ENCODE results near the gene ZBTB18. TPM values are rescaled to one million over a fixed set of nuclear protein-coding genes. Genes with fewer than 3 reads are reported as not detected.
A peak's percentile ranks its signal among the peaks of the same experiment; 100 is the strongest.
"Not testable (repeated sequence)": the region's sequence is repeated elsewhere in the genome, so short reads cannot be mapped to it uniquely, and the experiment has no call there.

The ZBTB18 gene
- total RNA-seq, 1 experiment from 2014 or later: 3.1 TPM

GRCh38 chr1:244035358-244035757 is 15.7 kb upstream of the ZBTB18 start:
- in situ Hi-C loops (cut with HindIII; ENCODE audit: low sequenced_read_pairs): no loop called here
- DNase-seq (ENCODE audit: low spot score): no peak

GRCh38 chr1:244037252-244037651 is 13.8 kb upstream of the ZBTB18 start:
- DNase-seq (ENCODE audit: low spot score): no peak
- in situ Hi-C loops (cut with HindIII; ENCODE audit: low sequenced_read_pairs): no loop called here

DNA sequence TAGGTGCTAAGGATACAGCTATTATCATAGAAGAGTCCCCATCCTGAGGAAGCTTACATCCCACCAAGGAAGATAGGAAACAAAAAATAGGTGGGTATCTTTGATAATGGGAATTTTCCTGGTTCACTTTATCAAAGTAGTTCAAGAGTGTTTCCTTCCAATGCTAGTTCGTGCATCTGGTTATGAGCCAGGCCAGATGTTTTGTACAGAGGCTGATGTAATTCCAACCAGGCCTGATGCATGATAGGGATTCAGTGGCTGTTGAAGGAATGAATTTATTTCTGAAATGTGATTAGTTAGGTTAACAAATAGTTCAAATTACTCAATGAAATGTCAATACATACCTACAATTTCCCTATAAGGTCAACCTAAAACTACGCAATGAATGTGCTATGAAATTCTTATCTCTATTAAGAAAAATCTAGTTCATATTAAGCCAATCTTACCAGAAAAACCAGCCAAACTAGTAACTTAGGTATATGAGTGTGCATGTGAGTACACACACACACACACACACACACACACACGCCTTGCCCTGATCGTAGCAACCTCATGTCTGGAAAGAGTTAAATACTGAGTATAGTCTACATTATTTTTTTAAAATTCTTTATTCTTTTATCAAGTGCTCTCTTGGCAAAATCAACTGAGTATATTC is 9.5 kb upstream of the ZBTB18 start:
- DNase-seq (ENCODE audit: low spot score): no peak
- in situ Hi-C loops (cut with HindIII; ENCODE audit: low sequenced_read_pairs): no loop called here

DNA sequence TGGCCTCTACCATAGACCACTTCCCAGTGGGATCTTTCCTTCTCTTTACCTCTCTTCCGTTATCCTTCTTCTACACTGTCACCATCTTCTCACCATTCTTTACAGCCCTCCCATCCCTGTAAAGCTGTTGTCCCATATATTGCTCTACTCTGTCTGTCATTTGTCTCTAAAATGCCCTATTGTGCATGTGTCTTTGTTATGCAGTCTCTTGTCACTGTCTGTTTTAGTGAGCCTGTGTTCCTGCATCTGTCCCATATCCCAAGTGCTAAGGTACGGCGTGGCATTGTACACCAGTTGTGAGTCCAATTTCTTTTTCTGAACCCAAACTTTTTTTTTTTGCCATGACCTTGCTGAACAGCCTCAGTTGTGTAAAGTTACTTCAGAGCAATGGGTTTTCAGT is 8.8 kb upstream of the ZBTB18 start:
- no peak for DNase-seq (ENCODE audit: low spot score)
- in situ Hi-C loops (cut with HindIII; ENCODE audit: low sequenced_read_pairs): no loop called here

- no peak for DNase-seq (ENCODE audit: low spot score)
- in situ Hi-C loops (cut with HindIII; ENCODE audit: low sequenced_read_pairs): no loop called here
These were observed 6.7 kb upstream of the ZBTB18 start for GRCh38 chr1:244044423-244044822.

- in situ Hi-C loops (cut with HindIII; ENCODE audit: low sequenced_read_pairs): not testable (repeated sequence)
These were observed 4.8 kb upstream of the ZBTB18 start for GRCh38 chr1:244046254-244046653.

GRCh38 chr1:244046907-244047611 is 4.0 kb upstream of the ZBTB18 start:
- DNase-seq (ENCODE audit: low spot score): peak; percentile 18
- in situ Hi-C loops (cut with HindIII; ENCODE audit: low sequenced_read_pairs): no loop called here

More at GRCh38 chr1:244046254-244046653, 4.8 kb upstream of the ZBTB18 start:
- not testable (repeated sequence) for DNase-seq (ENCODE audit: low spot score)

DNA sequence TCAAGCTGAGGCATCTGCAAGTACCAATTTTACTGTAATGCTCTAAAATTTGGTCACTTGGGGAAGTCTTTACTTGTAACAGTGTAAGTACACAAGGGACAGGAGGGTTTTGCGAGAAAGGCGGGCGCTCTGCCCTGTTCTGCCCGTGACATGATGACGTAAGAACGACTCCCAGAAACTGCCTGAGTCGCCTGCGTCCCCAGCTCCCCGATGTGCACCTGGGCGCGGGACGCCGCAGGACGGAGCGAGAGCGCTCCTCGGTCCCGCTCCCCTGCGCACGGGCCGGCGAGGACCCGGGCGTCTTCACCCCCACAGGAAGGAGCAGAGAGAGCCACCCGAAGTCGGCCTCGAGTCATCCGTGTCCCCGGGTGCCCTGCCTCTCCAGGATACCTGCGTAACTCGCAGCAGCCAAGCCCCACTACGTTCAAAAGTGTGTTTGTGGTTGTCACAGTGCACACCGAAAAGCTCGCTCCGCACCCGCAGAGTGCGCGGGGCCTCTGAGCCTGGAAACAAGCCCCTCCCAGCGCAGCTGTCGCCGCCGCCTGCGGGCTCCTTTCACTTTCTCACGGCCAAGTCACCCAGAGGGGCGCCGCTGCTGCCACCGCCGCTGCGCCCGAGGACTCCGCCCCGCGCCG is 3.3 kb upstream of the ZBTB18 start:
- in situ Hi-C loops (cut with HindIII; ENCODE audit: low sequenced_read_pairs): no loop called here
- peak; percentile 74 for DNase-seq (ENCODE audit: low spot score)

DNA sequence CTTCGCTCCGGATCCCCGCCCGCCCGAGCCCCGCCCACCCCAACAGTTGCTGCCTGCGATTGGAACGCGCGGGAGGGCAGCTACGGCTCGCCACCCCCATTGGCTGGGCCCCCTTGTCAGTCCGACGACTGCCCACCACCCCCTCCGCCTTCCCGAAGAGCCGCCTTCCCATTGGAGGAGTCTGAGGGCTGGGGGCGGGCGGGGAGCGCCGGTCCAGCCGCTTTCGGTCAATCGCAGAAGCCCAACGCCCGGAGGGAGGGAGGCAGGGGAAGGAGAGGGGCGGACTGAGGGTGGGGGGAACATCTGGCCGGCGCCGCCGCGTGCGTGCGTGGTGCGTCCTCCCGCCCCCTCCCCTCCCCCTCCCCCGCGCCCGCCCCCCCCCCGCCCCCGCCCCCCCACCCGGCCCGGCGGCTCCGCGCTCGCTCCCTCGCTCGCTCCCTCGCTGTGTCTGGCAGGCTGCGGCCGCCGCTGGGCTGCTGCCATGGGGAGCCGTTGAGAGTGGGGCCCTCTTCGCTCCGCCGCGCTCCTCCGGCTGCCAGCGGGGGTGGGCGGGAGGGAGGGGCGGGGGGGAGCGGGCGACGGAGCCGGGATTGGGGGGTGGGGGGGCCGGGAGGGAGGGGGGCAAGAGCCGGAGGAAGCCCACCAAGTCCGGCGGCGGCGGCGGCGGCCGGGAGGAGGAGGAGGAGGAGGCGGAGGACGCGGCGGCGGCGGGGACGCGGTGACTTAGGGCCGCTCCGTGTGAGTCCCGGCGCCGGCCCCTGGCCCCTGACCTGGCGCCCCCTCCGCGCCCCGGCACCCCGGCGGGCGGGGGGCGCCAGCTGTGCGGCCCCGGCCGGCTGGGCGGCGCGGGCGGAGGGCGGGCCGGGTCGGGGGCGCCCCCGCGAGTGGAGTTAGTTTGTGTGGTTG is 2.6 kb upstream of the ZBTB18 start:
- peak; percentile 98 for DNase-seq (ENCODE audit: low spot score)
- in situ Hi-C loops (cut with HindIII; ENCODE audit: low sequenced_read_pairs): no loop called here

DNA sequence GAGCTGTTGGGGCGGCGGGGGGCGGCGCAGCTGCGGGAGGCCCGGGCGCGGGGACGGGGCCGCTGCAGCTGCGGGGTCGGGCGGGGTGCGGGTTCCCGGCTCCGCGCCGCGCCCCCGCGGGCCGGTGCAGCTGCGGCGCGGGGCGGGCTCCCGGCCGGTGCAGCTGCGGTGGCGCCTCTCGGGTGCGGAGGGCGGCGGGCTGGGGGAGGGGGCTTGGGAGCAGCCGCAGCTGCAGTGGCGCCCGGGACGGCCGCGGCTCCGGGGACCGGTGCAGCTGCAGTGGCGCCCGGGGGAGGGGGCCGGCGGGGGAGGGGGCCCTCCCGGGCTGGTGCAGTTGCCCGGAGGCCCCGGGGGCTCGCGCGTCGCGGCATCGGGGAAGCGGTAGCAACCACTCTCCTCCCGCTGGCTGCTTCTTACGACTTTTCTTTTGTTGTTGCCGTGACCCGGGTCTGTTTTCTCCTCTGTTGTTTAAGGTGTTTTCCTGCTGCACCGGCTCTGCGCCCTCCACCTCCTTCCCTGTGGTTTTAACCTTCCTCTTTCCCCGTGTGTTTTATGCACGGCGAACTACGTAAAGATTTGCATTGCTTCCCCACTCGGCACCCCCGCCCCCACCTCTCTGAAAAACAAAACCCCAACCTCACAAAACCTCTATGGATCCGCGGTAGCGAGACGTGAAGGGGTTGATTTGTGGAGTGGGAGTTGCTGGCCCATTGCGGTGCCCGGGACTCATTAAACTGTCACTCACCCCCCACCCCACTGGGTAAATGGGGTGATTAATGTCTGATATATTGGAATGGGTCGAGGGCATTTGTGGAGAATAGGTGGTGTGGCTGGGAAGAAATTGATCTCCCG is 1.7 kb upstream of the ZBTB18 start:
- in situ Hi-C loops (cut with HindIII; ENCODE audit: low sequenced_read_pairs): no loop called here
- DNase-seq (ENCODE audit: low spot score): peak; percentile 46

DNA sequence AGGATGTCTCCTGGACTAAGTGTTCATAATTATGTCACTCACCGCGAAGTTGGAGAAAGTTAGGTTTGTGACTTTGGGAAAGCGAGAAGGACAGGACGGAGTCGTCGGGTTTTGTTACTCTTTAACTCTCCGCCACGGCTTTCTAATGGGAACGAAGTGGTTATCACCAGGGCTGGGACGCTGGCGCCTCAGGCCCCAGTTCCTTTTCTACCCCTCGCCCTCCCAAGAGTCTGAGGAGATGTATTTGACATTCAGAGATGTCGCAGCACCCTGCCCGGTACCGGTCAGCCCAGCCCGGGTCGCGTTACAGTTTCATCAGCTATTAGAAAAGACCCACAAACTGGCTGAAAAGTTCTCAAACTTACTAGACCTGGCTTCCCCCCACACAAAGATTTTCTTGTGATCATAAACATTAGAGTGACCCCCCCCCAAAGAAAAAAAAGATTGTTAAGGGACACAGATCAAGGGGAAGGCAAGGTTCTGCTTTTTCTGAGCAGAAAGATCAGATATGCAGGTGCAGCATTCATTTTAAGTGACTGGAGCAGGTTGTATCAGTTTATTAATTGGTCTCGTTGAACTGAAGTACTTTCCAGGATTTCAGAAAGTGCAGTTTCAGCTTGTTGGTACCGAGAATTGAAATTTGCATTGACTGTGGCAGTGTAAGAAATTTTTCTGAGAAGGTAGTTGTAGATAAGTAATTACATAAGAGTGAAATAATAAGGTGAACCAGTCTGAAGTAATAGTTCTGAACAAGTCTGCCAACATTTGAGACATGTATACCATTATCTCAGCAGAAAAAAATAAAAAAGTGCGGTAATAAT is 859 bp upstream of the ZBTB18 start:
- DNase-seq (ENCODE audit: low spot score): peak; percentile 53
- in situ Hi-C loops (cut with HindIII; ENCODE audit: low sequenced_read_pairs): no loop called here

DNA sequence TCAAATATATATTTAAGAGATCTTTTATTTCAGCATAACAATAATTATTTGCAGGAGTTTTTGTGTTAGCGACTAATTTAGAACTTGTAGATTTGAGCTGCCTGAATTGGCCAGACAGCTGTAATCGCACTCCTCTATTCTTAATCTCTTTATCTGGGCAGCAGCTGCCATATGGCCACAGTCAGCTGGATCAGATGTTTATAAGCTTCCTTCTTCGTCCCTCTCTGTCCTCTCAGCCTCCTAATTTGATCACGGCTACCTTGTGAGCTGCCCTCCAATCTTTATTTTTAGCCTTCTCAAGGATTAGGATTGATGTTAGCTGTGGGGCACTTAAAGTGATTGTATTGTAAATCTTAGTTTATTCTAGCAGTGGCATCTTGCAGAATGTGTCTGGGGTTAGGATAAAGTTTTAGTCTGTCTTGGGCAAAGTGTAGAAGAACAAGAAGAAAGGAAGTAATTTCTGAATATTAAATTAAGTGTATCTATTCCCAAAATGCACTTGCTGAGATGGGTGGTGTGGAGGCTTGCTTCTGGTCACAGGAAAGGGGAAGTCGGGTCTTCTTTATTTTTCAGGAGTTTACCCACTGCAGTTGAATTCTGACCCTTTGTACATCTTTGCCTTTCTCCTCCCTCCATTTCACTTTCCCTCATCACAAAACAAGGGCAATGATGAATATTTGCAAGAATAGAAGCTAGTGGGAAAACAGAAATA is 1.1 kb downstream of the ZBTB18 start:
- in situ Hi-C loops (cut with HindIII; ENCODE audit: low sequenced_read_pairs): no loop called here
- peak; percentile 48 for DNase-seq (ENCODE audit: low spot score)

GRCh38 chr1:244052728-244053312 is 1.7 kb downstream of the ZBTB18 start:
- in situ Hi-C loops (cut with HindIII; ENCODE audit: low sequenced_read_pairs): no loop called here
- DNase-seq (ENCODE audit: low spot score): peak; percentile 39

DNA sequence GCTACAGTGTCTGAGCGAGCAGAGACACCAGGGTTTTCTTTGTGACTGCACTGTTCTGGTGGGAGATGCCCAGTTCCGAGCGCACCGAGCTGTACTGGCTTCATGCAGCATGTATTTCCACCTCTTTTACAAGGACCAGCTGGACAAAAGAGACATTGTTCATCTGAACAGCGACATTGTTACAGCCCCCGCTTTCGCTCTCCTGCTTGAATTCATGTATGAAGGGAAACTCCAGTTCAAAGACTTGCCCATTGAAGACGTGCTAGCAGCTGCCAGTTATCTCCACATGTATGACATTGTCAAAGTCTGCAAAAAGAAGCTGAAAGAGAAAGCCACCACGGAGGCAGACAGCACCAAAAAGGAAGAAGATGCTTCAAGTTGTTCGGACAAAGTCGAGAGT is 2.7 kb downstream of the ZBTB18 start:
- in situ Hi-C loops (cut with HindIII; ENCODE audit: low sequenced_read_pairs): no loop called here
- DNase-seq (ENCODE audit: low spot score): peak; percentile 80

- in situ Hi-C loops (cut with HindIII; ENCODE audit: low sequenced_read_pairs): no loop called here
- DNase-seq (ENCODE audit: low spot score): peak; percentile 61
These were observed 3.3 kb downstream of the ZBTB18 start for GRCh38 chr1:244054247-244054923.

DNA sequence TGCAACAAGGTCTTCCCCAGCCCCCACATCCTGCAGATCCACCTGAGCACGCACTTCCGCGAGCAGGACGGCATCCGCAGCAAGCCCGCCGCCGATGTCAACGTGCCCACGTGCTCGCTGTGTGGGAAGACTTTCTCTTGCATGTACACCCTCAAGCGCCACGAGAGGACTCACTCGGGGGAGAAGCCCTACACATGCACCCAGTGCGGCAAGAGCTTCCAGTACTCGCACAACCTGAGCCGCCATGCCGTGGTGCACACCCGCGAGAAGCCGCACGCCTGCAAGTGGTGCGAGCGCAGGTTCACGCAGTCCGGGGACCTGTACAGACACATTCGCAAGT is 3.8 kb downstream of the ZBTB18 start:
- in situ Hi-C loops (cut with HindIII; ENCODE audit: low sequenced_read_pairs): no loop called here

More for the DNA sequence above, 3.8 kb downstream of the ZBTB18 start:
- DNase-seq (ENCODE audit: low spot score): peak; percentile 55
